Measurements from ENCODE around the gene CHP2. TPM values are rescaled to one million over a fixed set of nuclear protein-coding genes. Genes with fewer than 3 reads are reported as not detected.
A peak's percentile ranks its signal among the peaks of the same experiment; 100 is the strongest.
"Not testable (repeated sequence)": the region's sequence is repeated elsewhere in the genome, so short reads cannot be mapped to it uniquely, and the experiment has no call there.

CHP2 gene
- total and polyA plus RNA-seq, 4 experiments from 2014 or later: not detected

GRCh38 chr16:23712976-23713375 lies 41.9 kb upstream of the CHP2 start, which contains the start of gene ERN2:
Gene ERN2, minus strand, starts transcription at chr16:23713222. Its CDS starts 35 bp downstream, at chr16:23713187.
- ChIA-PET CTCF (ENCODE audit: partially characterized antibody) (no interaction called here), POLR2A (ENCODE audit: partially characterized antibody) (no interaction called here)
- no peaks in the 10 kb centered on the region for H3K9me3 ChIP-seq (ENCODE audit: control insufficient read depth in 1 of 2, low read length in 2 of 2)
- no peak for DNase-seq
- no peaks in the 10 kb centered on the region for H3K4me1 ChIP-seq (ENCODE audit: insufficient read depth, low read length)
- Mint-ChIP-seq H3K4me3 (no peak within 1 kb of the TSS), H3K27ac (no peak within 1 kb of the TSS), H3K36me3 (peaks cover 0 to 2% of the 10 kb centered on the region in 2 donors), H3K9me3 (peaks cover 2 to 20% (median 13%) of the 10 kb centered on the region in 8 donors), H3K4me1 (no peaks in the 10 kb centered on the region), H3K27me3 (peaks cover 37% of the 10 kb centered on the region in 2 donors)
- H3K27ac ChIP-seq (ENCODE audit: low read depth, low read length): no peak within 1 kb of the TSS
- no peak within 1 kb of the TSS for H3K4me3 ChIP-seq (ENCODE audit: low read length in 2 of 2)
- H3K27me3 ChIP-seq (ENCODE audit: insufficient read depth, low read length): peaks cover 6% of the 10 kb centered on the region
- intact Hi-C loops (cut with micrococcal nuclease): no loop called here
- H3K36me3 ChIP-seq (ENCODE audit: insufficient read depth, low read length): no peaks in the 10 kb centered on the region

- POLR2A ChIA-PET (ENCODE audit: partially characterized antibody): no interaction called here
- no peaks in the 10 kb centered on the region for H3K36me3 ChIP-seq (ENCODE audit: insufficient read depth, low read length)
- H3K27ac ChIP-seq (ENCODE audit: low read depth, low read length): no peak overlapping the region
- Mint-ChIP-seq H3K27ac (no peak overlapping the region), H3K27me3 (peaks cover 31 to 34% of the 10 kb centered on the region in 2 donors), H3K9me3 (peaks cover 0 to 5% (median 3%) of the 10 kb centered on the region in 8 donors), H3K4me1 (no peaks in the 10 kb centered on the region), H3K4me3 (no peak overlapping the region), H3K36me3 (no peaks in the 10 kb centered on the region)
- H3K27me3 ChIP-seq (ENCODE audit: insufficient read depth, low read length): no peaks in the 10 kb centered on the region
- intact Hi-C loops (cut with micrococcal nuclease): no loop called here
- no peaks in the 10 kb centered on the region for H3K4me1 ChIP-seq (ENCODE audit: insufficient read depth, low read length)
- no peak for DNase-seq
- no peaks in the 10 kb centered on the region for H3K9me3 ChIP-seq (ENCODE audit: control insufficient read depth in 1 of 2, low read length in 2 of 2)
- CTCF ChIA-PET (ENCODE audit: partially characterized antibody): no interaction called here
- H3K4me3 ChIP-seq (ENCODE audit: low read length in 2 of 2): no peak overlapping the region
Measured at GRCh38 chr16:23716484-23716883, 38.3 kb upstream of the CHP2 start.

GRCh38 chr16:23722613-23723240 lies 32.1 kb upstream of the CHP2 start:
- H3K4me3 Mint-ChIP-seq: not testable (repeated sequence)

GRCh38 chr16:23724096-23724784 lies 30.6 kb upstream of the CHP2 start:
- CTCF ChIA-PET (ENCODE audit: partially characterized antibody): no interaction called here
- no peak overlapping the region for H3K27ac ChIP-seq (ENCODE audit: low read depth, low read length)
- Mint-ChIP-seq H3K27ac (no peak overlapping the region), H3K27me3 (peaks cover 16 to 17% of the 10 kb centered on the region in 2 donors), H3K4me3 (no peak overlapping the region), H3K4me1 (peaks cover 3 to 6% (median 4%) of the 10 kb centered on the region in 4 donors), H3K36me3 (peaks cover 4 to 5% of the 10 kb centered on the region in 2 donors), H3K9me3 (peaks cover 0 to 27% (median 20%) of the 10 kb centered on the region in 8 donors)
- no peaks in the 10 kb centered on the region for H3K9me3 ChIP-seq (ENCODE audit: control insufficient read depth in 1 of 2, low read length in 2 of 2)
- no peaks in the 10 kb centered on the region for H3K27me3 ChIP-seq (ENCODE audit: insufficient read depth, low read length)
- H3K4me1 ChIP-seq (ENCODE audit: insufficient read depth, low read length): no peaks in the 10 kb centered on the region
- intact Hi-C loops (cut with micrococcal nuclease): no loop called here
- H3K4me3 ChIP-seq (ENCODE audit: low read length in 2 of 2): no peak overlapping the region
- no peak for DNase-seq
- POLR2A ChIA-PET (ENCODE audit: partially characterized antibody): no interaction called here
- H3K36me3 ChIP-seq (ENCODE audit: insufficient read depth, low read length): no peaks in the 10 kb centered on the region

More at GRCh38 chr16:23722613-23723240, 32.1 kb upstream of the CHP2 start:
- H3K4me3 ChIP-seq (ENCODE audit: low read length in 2 of 2); CTCF ChIA-PET (ENCODE audit: partially characterized antibody); H3K27me3 ChIP-seq (ENCODE audit: insufficient read depth, low read length); H3K9me3 ChIP-seq (ENCODE audit: control insufficient read depth in 1 of 2, low read length in 2 of 2); H3K4me1 Mint-ChIP-seq; H3K36me3 Mint-ChIP-seq; DNase-seq; H3K36me3 ChIP-seq (ENCODE audit: insufficient read depth, low read length); intact Hi-C loops (cut with micrococcal nuclease); H3K27ac ChIP-seq (ENCODE audit: low read depth, low read length); POLR2A ChIA-PET (ENCODE audit: partially characterized antibody); H3K4me1 ChIP-seq (ENCODE audit: insufficient read depth, low read length): not testable (repeated sequence)
- Mint-ChIP-seq H3K27ac (peak overlapping the region in 1 of 7 donors; percentile 37), H3K27me3 (peaks cover 15 to 19% of the 10 kb centered on the region in 2 donors), H3K9me3 (peaks cover 0 to 27% (median 20%) of the 10 kb centered on the region in 8 donors)

GRCh38 chr16:23724785-23725131 lies 30.1 kb upstream of the CHP2 start:
- no peak overlapping the region for H3K4me3 Mint-ChIP-seq
- ChIA-PET CTCF (ENCODE audit: partially characterized antibody) (interaction anchor here (1.6 kb wide), 1 partner anchor 10 kb away, joined by 6 read pairs; no protein-coding TSS in a partner anchor), POLR2A (ENCODE audit: partially characterized antibody) (no interaction called here)
- peaks cover 4 to 5% of the 10 kb centered on the region in 2 donors for H3K36me3 Mint-ChIP-seq
- no peak overlapping the region for H3K4me3 ChIP-seq (ENCODE audit: low read length in 2 of 2)
- H3K27ac Mint-ChIP-seq: no peak overlapping the region
- H3K9me3 ChIP-seq (ENCODE audit: control insufficient read depth in 1 of 2, low read length in 2 of 2): no peaks in the 10 kb centered on the region
- H3K36me3 ChIP-seq (ENCODE audit: insufficient read depth, low read length): no peaks in the 10 kb centered on the region
- H3K4me1 ChIP-seq (ENCODE audit: insufficient read depth, low read length): no peaks in the 10 kb centered on the region
- no peak for DNase-seq
- intact Hi-C loops (cut with micrococcal nuclease): no loop called here
- no peaks in the 10 kb centered on the region for H3K27me3 ChIP-seq (ENCODE audit: insufficient read depth, low read length)
- H3K4me1 Mint-ChIP-seq: peaks cover 3 to 6% (median 4%) of the 10 kb centered on the region in 4 donors
- H3K27ac ChIP-seq (ENCODE audit: low read depth, low read length): no peak overlapping the region
- peaks cover 0 to 27% (median 20%) of the 10 kb centered on the region in 8 donors for H3K9me3 Mint-ChIP-seq
- H3K27me3 Mint-ChIP-seq: peaks cover 17 to 18% of the 10 kb centered on the region in 2 donors

- Histone ChIP-seq H3K36me3 (ENCODE audit: insufficient read depth, low read length) (no peaks in the 10 kb centered on the region), H3K4me3 (ENCODE audit: low read length in 2 of 2) (no peak overlapping the region), H3K4me1 (ENCODE audit: insufficient read depth, low read length) (no peaks in the 10 kb centered on the region), H3K9me3 (ENCODE audit: control insufficient read depth in 1 of 2, low read length in 2 of 2) (no peaks in the 10 kb centered on the region), H3K27ac (ENCODE audit: low read depth, low read length) (no peak overlapping the region), H3K27me3 (ENCODE audit: insufficient read depth, low read length) (no peaks in the 10 kb centered on the region)
- Mint-ChIP-seq H3K36me3 (peaks cover 4 to 5% of the 10 kb centered on the region in 2 donors), H3K4me1 (peaks cover 3 to 6% (median 4%) of the 10 kb centered on the region in 4 donors), H3K27ac (no peak overlapping the region), H3K9me3 (peaks cover 0 to 22% (median 16%) of the 10 kb centered on the region in 8 donors), H3K27me3 (peaks cover 15 to 17% of the 10 kb centered on the region in 2 donors), H3K4me3 (no peak overlapping the region)
- DNase-seq: no peak
- intact Hi-C loops (cut with micrococcal nuclease): no loop called here
- ChIA-PET CTCF (ENCODE audit: partially characterized antibody) (interaction anchor here (0.9 to 1.5 kb wide), 4 partner anchors 9 to 526 kb away, joined by 3 to 5 read pairs (median 4); no protein-coding TSS in a partner anchor), POLR2A (ENCODE audit: partially characterized antibody) (no interaction called here)
Measured at GRCh38 chr16:23726710-23727109, 28.1 kb upstream of the CHP2 start.

- Histone ChIP-seq H3K27me3 (ENCODE audit: insufficient read depth, low read length) (no peaks in the 10 kb centered on the region), H3K4me1 (ENCODE audit: insufficient read depth, low read length) (no peaks in the 10 kb centered on the region), H3K9me3 (ENCODE audit: control insufficient read depth in 1 of 2, low read length in 2 of 2) (no peaks in the 10 kb centered on the region), H3K36me3 (ENCODE audit: insufficient read depth, low read length) (no peaks in the 10 kb centered on the region), H3K27ac (ENCODE audit: low read depth, low read length) (no peak overlapping the region), H3K4me3 (ENCODE audit: low read length in 2 of 2) (no peak overlapping the region)
- H3K27ac Mint-ChIP-seq: no peak overlapping the region
- intact Hi-C loops (cut with micrococcal nuclease): no loop called here
- CTCF ChIA-PET (ENCODE audit: partially characterized antibody): interaction anchor here (0.8 to 1.2 kb wide), 3 partner anchors 40 to 50 kb away, joined by 3 to 4 read pairs (median 3); no protein-coding TSS in a partner anchor
- peaks cover 3 to 6% (median 4%) of the 10 kb centered on the region in 4 donors for H3K4me1 Mint-ChIP-seq
- H3K9me3 Mint-ChIP-seq: peaks cover 0 to 13% (median 7%) of the 10 kb centered on the region in 8 donors
- H3K4me3 Mint-ChIP-seq: no peak overlapping the region
- H3K36me3 Mint-ChIP-seq: peaks cover under 1 to 2% of the 10 kb centered on the region in 2 donors
- H3K27me3 Mint-ChIP-seq: peaks cover 13 to 15% of the 10 kb centered on the region in 2 donors
- POLR2A ChIA-PET (ENCODE audit: partially characterized antibody): no interaction called here
- no peak for DNase-seq
Measured at GRCh38 chr16:23728112-23728477, 26.7 kb upstream of the CHP2 start.
